Stimulated activated CD4-positive, alpha-beta T cell treated with anti-CD3 and anti-CD28 coated beads, TNF-alpha, amount 100 ng/mL, for 4 hours (primary cell): ENCODE measurements around the gene VSNL1.

ENCODE experiments used
- DNase-seq, 3 experiments: peaks; one replicate each; pipeline ENCODE4 v3.0.0-alpha.2; 2020; ENCODE audit warnings: low read depth in 3 of 3

VSNL1 gene

GRCh38 chr2:17614174-17614930 lies 73.9 kb downstream of the VSNL1 start:
- DNase-seq, result no peak

GRCh38 chr2:17615147-17615546 lies 74.7 kb downstream of the VSNL1 start:
- DNase-seq, result no peak

- DNase-seq, result no peak
These were observed 75.3 kb downstream of the VSNL1 start for GRCh38 chr2:17615728-17616351.

GRCh38 chr2:17616405-17616804 lies 75.9 kb downstream of the VSNL1 start:
- no peak for DNase-seq

GRCh38 chr2:17617516-17617915 lies 77.0 kb downstream of the VSNL1 start:
- DNase-seq, result no peak

- no peak for DNase-seq
These were observed 77.5 kb downstream of the VSNL1 start for GRCh38 chr2:17617955-17618354.

- DNase-seq, result no peak
These were observed 79.8 kb downstream of the VSNL1 start for GRCh38 chr2:17620280-17620679.

- DNase-seq, result no peak
These were observed 80.3 kb downstream of the VSNL1 start for GRCh38 chr2:17620841-17621240.

- DNase-seq, result no peak
These were observed 81.3 kb downstream of the VSNL1 start for GRCh38 chr2:17621781-17622180.

GRCh38 chr2:17625446-17625845 lies 85.0 kb downstream of the VSNL1 start:
- no peak for DNase-seq

GRCh38 chr2:17626986-17627385 lies 86.5 kb downstream of the VSNL1 start:
- DNase-seq, result no peak

- DNase-seq, result no peak
These were observed 86.9 kb downstream of the VSNL1 start for GRCh38 chr2:17627434-17627833.

- no peak for DNase-seq
These were observed 88.1 kb downstream of the VSNL1 start for GRCh38 chr2:17628349-17629261.

- no peak for DNase-seq
These were observed 89.6 kb downstream of the VSNL1 start for GRCh38 chr2:17630089-17630488.

GRCh38 chr2:17634997-17635396 lies 94.5 kb downstream of the VSNL1 start:
- no peak for DNase-seq

GRCh38 chr2:17636257-17636656 lies 95.8 kb downstream of the VSNL1 start:
- no peak for DNase-seq

GRCh38 chr2:17637131-17637906 lies 96.8 kb downstream of the VSNL1 start:
- DNase-seq, result no peak

- DNase-seq, result no peak
These were observed 97.8 kb downstream of the VSNL1 start for GRCh38 chr2:17638196-17638743.

GRCh38 chr2:17640406-17640805 lies 99.9 kb downstream of the VSNL1 start:
- no peak for DNase-seq

GRCh38 chr2:17643031-17643615 lies 102.6 kb downstream of the VSNL1 start:
- no peak for DNase-seq
